ENCODE data around the gene RGS7BP.

GRCh38 chr5:64592730-64593341 lies 87.0 kb downstream of the RGS7BP start:
- TF ChIP-seq EGR1 (IDR thresholded peaks at IDR 0.05) (no peak), YY1 (IDR thresholded peaks at IDR 0.05; ENCODE audit: low read depth) (no peak)

All from Ishikawa (cell line).